Left hindlimb (tissue), 1 donor: ENCODE measurements around the gene ANGPTL1.
"Not testable (repeated sequence)": the region's sequence is repeated elsewhere in the genome, so short reads cannot be mapped to it uniquely, and the experiment has no call there.

Experiments used
- DNase-seq: peaks from one replicate; pipeline ENCODE4 v3.0.0-alpha.2; 2018

The ANGPTL1 gene

DNA sequence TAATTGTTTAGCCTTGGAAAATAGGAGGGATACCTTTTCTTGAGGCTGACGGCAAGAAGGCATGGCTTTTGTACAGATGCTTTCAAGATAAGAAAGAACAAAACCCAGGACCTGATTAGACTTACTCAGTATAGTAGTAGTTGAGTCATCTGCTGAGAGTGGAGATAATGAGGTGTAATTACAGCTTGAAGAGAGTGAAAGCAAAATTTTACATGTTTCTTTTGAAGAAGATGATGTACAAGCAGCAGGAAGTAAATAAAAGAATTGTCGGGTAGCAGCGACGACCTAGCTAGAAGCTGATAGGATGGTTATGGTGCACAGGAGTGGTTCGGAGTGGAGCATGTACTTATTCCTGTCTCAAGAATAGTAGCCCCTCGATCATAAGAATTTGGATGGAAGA lies 6.6 kb downstream of the ANGPTL1 start:
- no peak for DNase-seq

GRCh38 chr1:178862864-178863263 lies 8.0 kb downstream of the ANGPTL1 start:
- DNase-seq, result no peak

DNA sequence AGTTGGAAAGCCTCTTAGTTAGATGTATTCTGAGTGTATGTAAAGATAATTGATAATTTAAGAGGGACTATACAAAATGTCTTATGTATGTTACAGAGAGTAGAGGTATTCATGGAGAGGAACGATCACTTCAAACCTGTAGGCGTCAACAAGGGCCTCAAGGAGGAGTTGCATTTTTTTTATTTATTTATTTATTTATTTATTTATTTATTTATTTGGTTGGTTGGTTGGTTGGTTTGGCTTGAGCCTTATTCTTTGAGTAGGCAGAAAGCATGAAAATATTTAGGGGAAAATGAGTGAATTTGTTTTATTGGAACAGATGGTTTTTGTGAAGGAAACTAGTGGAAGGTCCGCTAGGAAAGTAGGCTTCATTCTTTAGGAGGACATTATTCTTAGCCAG lies 8.5 kb downstream of the ANGPTL1 start:
- no peak for DNase-seq

DNA sequence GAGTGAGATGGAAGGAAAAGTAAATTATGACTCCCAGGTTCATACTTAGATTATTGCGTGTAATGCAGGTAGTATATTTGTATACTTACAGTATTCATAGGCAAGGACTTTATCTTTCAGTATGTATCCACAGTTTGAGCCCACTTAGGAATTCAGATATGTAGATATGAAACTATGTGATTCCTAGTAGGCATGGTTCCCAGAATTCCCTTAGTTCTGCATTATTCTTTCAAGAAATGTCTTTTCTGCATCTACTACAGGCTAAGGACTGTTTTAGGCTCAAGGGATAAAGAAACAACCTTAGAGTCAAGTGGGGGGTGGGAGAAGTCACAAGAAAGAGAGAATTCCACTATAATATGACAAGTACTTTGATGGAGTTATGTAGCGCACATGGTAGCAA lies 13.8 kb downstream of the ANGPTL1 start:
- DNase-seq, result no peak

DNA sequence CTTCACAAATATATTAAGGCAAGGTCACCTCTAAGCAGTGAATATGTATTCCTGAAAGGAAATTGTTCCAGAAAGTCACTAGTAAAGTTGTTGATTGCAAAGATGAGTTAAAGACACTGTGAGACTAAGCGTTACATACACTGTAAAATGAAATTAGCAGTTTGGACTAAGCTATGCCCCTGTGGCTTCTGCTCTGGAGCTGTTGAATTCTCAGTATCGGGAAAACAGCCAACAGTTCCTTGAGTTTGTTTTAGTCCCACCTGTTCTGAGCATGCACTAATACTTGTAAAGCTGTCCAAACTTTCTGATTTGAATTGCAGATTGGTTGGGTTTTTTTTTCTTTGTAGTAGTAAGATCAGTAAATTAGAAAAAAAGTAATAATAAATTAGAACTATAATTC lies 21.0 kb downstream of the ANGPTL1 start:
- DNase-seq, result no peak

GRCh38 chr1:178847919-178848318 lies 23.0 kb downstream of the ANGPTL1 start:
- DNase-seq, result not testable (repeated sequence)

DNA sequence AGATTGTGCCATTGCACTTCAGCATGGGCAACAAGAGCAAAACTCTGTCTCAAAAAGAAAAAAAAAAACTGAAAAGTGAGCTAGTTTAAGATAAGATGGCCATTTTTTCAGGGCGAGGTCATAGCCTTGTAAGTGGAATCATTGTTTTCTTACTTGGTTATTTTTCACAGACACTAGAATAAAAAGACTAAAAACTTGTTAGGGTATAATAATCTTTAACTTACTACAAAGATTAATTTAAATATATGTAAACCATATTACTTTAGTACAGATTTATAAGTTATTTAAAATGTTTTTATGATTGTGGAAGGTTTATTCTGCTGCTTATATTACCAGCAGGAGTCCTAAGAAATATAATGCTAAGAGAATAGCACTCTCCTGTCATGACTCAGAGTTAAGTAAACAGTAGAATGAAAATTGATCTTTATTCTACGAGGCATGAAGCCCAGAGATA lies 23.5 kb downstream of the ANGPTL1 start:
- DNase-seq, result no peak

GRCh38 chr1:178846306-178846705 lies 24.6 kb downstream of the ANGPTL1 start:
- DNase-seq, result no peak

- DNase-seq, result no peak
Measured at GRCh38 chr1:178844436-178844835, 26.4 kb downstream of the ANGPTL1 start.

- no peak for DNase-seq
Measured at GRCh38 chr1:178825167-178825566, 45.7 kb downstream of the ANGPTL1 start.

DNA sequence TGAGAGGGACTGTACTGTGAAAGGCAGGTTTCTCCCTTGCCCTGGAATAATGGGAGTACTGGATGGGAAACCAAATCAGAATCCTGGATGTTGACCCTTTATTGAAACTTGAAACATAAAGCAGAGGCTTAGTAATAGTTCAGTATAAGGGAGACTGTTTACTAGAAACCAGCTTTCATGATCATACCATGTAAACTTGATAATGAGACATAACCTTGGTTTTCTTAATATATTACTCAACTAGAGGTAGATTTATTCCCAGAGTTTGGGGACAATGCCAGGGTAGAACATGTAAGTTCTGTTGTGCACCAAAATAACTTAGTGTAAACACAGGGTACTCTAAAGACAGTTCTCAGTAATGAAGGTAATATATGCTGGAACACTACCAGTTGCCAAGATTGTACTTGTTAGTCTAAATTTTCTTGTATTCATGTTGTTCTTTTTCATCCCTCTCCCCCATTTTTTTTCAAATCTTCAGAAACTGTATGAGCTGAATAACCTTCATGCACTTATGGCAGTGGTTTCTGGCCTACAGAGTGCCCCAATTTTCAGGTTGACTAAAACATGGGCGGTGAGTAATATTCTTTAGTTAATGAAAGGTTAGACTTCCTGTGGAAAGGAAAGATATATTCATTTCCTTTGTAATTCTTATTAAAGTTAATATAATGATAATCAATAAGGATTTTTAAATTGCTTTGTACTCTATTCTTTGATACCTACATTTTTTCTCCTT lies 49.6 kb downstream of the ANGPTL1 start:
- no peak for DNase-seq

- no peak for DNase-seq
Measured at GRCh38 chr1:178819123-178819522, 51.8 kb downstream of the ANGPTL1 start.

GRCh38 chr1:178818416-178818815 lies 52.5 kb downstream of the ANGPTL1 start:
- DNase-seq, result no peak

DNA sequence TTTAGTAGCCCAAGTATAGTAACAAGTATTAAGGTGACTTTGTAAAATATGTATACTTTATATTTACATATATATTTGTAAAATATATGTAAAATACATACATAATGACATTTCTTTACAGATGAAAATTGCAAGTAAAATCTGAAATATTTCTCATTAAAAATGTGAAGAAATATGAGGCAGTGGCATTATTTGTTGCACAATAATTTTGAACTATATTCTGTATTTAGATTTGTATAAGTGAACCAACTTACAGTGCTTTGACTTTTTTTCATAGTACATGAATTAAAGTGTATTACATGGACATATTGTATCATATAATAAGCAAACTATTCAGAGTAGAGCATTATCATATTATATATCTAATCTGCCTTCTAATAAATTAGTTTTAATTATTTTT lies 60.3 kb downstream of the ANGPTL1 start:
- DNase-seq, result no peak

- no peak for DNase-seq
Measured at GRCh38 chr1:178808529-178808928, 62.3 kb downstream of the ANGPTL1 start.

- DNase-seq, result no peak
Measured at GRCh38 chr1:178806665-178807300, 64.1 kb downstream of the ANGPTL1 start.

DNA sequence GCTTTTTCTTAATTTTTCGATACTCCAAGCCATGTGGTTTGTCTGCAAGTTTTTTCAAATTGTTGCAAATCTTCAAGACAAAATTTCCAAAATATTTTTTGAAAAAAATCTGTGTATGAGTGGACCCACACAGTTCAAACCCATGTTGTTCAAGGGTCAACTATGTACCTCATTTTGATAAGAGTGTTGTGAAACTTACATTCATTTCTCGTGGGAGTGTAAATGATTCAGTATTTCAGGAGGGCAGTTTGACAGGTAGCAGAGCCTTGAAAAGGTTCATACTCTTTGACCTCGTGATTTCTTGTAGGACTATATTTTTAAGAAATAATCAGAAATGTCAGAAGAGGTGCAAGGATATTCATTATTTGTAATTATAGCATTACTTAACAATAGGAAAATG lies 68.0 kb downstream of the ANGPTL1 start:
- DNase-seq, result no peak
